A549 treated with CpdA at 1 μM for 4 hours (cell line): ENCODE results near the gene USP47. TPM values are rescaled to one million over a fixed set of nuclear protein-coding genes. Genes with fewer than 3 reads are reported as not detected.

Source experiments
- total RNA-seq: library from RNA; stranded (reverse); fragments of 200-300 nt; extraction: Qiagen RNA extraction; gene quantifications from 5 replicates; pipeline ENCODE4 v1.2.3, GENCODE V29; 2022; ENCODE audit warnings: low read depth

Gene USP47, protein sequence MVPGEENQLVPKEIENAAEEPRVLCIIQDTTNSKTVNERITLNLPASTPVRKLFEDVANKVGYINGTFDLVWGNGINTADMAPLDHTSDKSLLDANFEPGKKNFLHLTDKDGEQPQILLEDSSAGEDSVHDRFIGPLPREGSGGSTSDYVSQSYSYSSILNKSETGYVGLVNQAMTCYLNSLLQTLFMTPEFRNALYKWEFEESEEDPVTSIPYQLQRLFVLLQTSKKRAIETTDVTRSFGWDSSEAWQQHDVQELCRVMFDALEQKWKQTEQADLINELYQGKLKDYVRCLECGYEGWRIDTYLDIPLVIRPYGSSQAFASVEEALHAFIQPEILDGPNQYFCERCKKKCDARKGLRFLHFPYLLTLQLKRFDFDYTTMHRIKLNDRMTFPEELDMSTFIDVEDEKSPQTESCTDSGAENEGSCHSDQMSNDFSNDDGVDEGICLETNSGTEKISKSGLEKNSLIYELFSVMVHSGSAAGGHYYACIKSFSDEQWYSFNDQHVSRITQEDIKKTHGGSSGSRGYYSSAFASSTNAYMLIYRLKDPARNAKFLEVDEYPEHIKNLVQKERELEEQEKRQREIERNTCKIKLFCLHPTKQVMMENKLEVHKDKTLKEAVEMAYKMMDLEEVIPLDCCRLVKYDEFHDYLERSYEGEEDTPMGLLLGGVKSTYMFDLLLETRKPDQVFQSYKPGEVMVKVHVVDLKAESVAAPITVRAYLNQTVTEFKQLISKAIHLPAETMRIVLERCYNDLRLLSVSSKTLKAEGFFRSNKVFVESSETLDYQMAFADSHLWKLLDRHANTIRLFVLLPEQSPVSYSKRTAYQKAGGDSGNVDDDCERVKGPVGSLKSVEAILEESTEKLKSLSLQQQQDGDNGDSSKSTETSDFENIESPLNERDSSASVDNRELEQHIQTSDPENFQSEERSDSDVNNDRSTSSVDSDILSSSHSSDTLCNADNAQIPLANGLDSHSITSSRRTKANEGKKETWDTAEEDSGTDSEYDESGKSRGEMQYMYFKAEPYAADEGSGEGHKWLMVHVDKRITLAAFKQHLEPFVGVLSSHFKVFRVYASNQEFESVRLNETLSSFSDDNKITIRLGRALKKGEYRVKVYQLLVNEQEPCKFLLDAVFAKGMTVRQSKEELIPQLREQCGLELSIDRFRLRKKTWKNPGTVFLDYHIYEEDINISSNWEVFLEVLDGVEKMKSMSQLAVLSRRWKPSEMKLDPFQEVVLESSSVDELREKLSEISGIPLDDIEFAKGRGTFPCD (N-terminal part only)
- total RNA-seq = 24.6 to 35.2 TPM (median 27.3 TPM) in 5 replicates

DNA sequence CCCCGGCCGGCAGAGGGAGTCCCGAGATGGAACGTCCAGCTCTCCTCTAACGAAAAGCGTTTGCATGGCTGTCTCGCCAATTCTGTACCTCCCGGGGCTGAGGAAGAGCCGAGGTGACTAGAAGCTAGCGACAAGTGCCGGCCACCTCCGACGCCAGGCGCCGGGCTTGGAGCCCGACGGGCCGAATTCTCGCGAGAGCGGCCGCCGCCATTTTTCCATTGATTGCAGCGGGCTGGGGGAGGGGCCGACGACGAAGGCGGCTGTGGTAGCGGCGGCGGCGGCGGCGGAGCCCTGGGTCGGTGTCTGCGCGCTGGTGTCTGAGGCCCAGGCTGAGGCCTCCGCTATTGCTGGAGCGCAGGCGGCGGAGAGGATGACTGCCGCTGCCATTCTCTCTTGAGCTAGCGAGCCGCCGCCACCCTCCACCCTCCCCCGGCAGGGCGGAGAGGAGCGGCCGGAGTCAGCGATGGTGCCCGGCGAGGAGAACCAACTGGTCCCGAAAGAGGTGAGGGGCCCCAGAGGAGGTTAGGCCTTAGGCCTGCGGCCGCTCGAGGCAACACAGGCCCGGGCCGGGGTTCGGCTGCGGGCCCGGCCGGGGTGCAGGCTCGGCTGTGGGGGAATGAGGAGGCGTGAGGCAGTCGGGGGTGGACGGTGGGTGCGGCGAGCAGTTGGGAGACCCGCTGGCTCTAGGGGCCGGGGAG is at the start of gene USP47:
Gene USP47, plus strand, starts transcription at position 250 of the 698 bp plus-strand sequence. Its CDS starts 214 bp downstream, at position 464.

DNA sequence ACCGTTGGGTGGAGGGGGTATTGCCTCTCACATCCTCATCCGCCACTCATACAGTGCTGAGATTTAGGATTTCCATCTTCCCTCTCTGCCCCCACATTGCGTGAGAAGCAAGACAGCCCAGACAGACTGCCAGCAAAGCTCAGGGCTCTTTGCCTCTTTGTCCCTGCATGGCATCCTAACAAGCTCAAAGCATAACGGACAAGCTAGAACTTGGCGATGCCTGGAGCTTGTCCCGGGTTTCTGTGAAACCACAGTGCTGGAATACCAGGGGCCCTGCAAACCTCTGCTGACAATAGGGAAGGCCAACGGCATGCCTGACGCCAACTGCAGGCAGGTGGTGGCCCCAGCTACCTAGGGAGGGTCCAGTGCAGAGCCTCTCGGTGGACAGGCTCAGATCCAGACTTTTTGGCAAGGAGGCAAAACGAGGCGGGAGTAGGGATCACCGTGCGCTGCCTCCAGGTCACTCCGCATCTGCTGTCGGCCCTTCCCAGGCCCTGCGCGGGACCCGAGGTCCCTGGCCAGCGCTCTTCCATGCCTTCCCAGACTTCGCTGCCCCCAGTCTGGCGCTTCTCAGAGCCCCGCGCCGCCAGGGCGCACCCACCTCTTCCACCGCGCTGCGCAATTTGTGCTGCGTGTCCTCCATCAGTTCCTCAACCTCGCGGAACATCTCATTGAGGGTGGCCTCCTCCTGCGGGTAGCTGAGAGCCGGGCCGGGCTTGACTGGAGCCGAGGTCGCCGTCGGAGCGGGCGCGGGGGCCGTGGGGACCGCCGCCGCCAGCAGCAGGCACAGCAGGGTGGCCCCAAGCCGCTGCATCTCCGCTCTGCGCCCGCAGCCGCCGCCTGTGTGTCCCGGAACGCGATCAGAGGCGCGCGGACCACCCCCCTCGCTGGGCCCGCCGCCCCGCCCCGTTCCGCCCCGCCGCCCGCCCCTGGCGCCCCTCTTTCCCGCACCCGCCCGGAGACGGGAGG is 166.3 kb downstream of the USP47 start, which contains the start of gene DKK3:
Gene DKK3, minus strand, starts transcription at position 858 of the 969 bp plus-strand sequence. Its CDS starts 44 bp downstream, at position 814.

Other genes starting within 250 kb of the USP47 start
- gene GALNT18, start 220.0 kb upstream of the USP47 start, total RNA-seq = 17.3 to 19.5 TPM (median 18.4 TPM) in 5 replicates
- 9.2 to 15.1 TPM (median 12.2 TPM) in 5 replicates for gene DKK3, start 166.7 kb downstream of the USP47 start, total RNA-seq